Hematopoietic multipotent progenitor cell treated with erythropoietin and hydrocortisone succinate and interleukin-3 and kit ligand, for 15 days (in vitro differentiated cells): ENCODE results near the gene ZNF22.
"Not testable (repeated sequence)": the region's sequence is repeated elsewhere in the genome, so short reads cannot be mapped to it uniquely, and the experiment has no call there.

Experiments
- DNase-seq: peaks from one replicate; pipeline ENCODE4 v3.0.0-alpha.2; 2015; ENCODE audit warnings: low spot score

ZNF22 gene

GRCh38 chr10:44991571-44991970, 9.2 kb upstream of the ZNF22 start:
- no peak for DNase-seq

- no peak for DNase-seq
Measured at GRCh38 chr10:44992070-44992731, 8.5 kb upstream of the ZNF22 start.

- no peak for DNase-seq
Measured at GRCh38 chr10:44992732-44993225, 7.9 kb upstream of the ZNF22 start.

- no peak for DNase-seq
Measured at GRCh38 chr10:44993226-44993921, 7.3 kb upstream of the ZNF22 start.

GRCh38 chr10:44993922-44994751, 6.6 kb upstream of the ZNF22 start:
- no peak for DNase-seq

GRCh38 chr10:44994752-44995530, 5.8 kb upstream of the ZNF22 start:
- no peak for DNase-seq

- DNase-seq = no peak
Measured at GRCh38 chr10:44995581-44995913, 5.2 kb upstream of the ZNF22 start.

GRCh38 chr10:44995914-44996669, 4.6 kb upstream of the ZNF22 start:
- DNase-seq = no peak

GRCh38 chr10:44997105-44997748, 3.5 kb upstream of the ZNF22 start:
- DNase-seq = no peak

GRCh38 chr10:44998146-44998631, 2.5 kb upstream of the ZNF22 start:
- no peak for DNase-seq

- DNase-seq = no peak
Measured at GRCh38 chr10:45000138-45000751, 478 bp upstream of the ZNF22 start.

- peak; percentile 6 for DNase-seq
Measured at GRCh38 chr10:45001381-45002148, 842 bp downstream of the ZNF22 start.

- no peak for DNase-seq
Measured at GRCh38 chr10:45003432-45004000, 2.8 kb downstream of the ZNF22 start.

- DNase-seq = no peak
Measured at GRCh38 chr10:45004661-45005060, 3.9 kb downstream of the ZNF22 start.

GRCh38 chr10:45005284-45005683, 4.6 kb downstream of the ZNF22 start:
- no peak for DNase-seq

- DNase-seq = no peak
Measured at GRCh38 chr10:45006276-45007030, 5.7 kb downstream of the ZNF22 start.

- peak; percentile 65 for DNase-seq
Measured at GRCh38 chr10:45008524-45009161, 7.9 kb downstream of the ZNF22 start.

- DNase-seq = not testable (repeated sequence)
Measured at GRCh38 chr10:45014557-45014956, 13.8 kb downstream of the ZNF22 start.
